ENCODE results near the gene HS2ST1.

GRCh38 chr1:87150143-87150542 is 235.7 kb downstream of the HS2ST1 start:
- TF ChIP-seq, protein P1, sequence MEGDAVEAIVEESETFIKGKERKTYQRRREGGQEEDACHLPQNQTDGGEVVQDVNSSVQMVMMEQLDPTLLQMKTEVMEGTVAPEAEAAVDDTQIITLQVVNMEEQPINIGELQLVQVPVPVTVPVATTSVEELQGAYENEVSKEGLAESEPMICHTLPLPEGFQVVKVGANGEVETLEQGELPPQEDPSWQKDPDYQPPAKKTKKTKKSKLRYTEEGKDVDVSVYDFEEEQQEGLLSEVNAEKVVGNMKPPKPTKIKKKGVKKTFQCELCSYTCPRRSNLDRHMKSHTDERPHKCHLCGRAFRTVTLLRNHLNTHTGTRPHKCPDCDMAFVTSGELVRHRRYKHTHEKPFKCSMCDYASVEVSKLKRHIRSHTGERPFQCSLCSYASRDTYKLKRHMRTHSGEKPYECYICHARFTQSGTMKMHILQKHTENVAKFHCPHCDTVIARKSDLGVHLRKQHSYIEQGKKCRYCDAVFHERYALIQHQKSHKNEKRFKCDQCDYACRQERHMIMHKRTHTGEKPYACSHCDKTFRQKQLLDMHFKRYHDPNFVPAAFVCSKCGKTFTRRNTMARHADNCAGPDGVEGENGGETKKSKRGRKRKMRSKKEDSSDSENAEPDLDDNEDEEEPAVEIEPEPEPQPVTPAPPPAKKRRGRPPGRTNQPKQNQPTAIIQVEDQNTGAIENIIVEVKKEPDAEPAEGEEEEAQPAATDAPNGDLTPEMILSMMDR (tag by site-specific recombination; IDR thresholded peaks at IDR 0.05), result no peak
- TF ChIP-seq RBAK (tag by site-specific recombination; IDR thresholded peaks at IDR 0.05), result no peak
- TF ChIP-seq FEZF1 (tag by site-specific recombination; IDR thresholded peaks at IDR 0.05), result no peak
- no peak for TF ChIP-seq ZNF621 (tag by site-specific recombination; IDR thresholded peaks at IDR 0.05)
- TF ChIP-seq, protein P2, sequence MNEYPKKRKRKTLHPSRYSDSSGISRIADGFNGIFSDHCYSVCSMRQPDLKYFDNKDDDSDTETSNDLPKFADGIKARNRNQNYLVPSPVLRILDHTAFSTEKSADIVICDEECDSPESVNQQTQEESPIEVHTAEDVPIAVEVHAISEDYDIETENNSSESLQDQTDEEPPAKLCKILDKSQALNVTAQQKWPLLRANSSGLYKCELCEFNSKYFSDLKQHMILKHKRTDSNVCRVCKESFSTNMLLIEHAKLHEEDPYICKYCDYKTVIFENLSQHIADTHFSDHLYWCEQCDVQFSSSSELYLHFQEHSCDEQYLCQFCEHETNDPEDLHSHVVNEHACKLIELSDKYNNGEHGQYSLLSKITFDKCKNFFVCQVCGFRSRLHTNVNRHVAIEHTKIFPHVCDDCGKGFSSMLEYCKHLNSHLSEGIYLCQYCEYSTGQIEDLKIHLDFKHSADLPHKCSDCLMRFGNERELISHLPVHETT (tag by site-specific recombination; IDR thresholded peaks at IDR 0.05), result no peak
